Neural progenitor cell (in vitro differentiated cells): ENCODE measurements around the gene PLCB1. TPM values are rescaled to one million over a fixed set of nuclear protein-coding genes. Genes with fewer than 3 reads are reported as not detected.

Experiments
- DNase-seq: peaks from one replicate; pipeline ENCODE4 v3.0.0-alpha.2; 2016; ENCODE audit warnings: low spot score
- H2AFZ ChIP-seq: fragments of 200-600 bp; sonication (generic); replicated peaks from 2 replicates; pipeline ENCODE4 v1.6.1; 2016; ENCODE audit warnings: antibody characterized with exemption
- H3F3A ChIP-seq: fragments of 200-600 bp; sonication (generic); 2 replicates; pipeline ENCODE4 v1.6.1; 2016; ENCODE audit warnings: antibody characterized with exemption, low read depth
- H3K27ac ChIP-seq: fragments of 200-600 bp; sonication (generic); 2 replicates; pipeline ENCODE4 v1.5.1; 2016; ENCODE audit warnings: mild to moderate bottlenecking
- H3K27me3 ChIP-seq: fragments of 200-600 bp; sonication (generic); 2 replicates; pipeline ENCODE4 v1.6.1; 2016; ENCODE audit warnings: mild to moderate bottlenecking, moderate library complexity
- H3K36me3 ChIP-seq: fragments of 200-600 bp; sonication (generic); 2 replicates; pipeline ENCODE4 v1.5.1; 2016
- H3K4me1 ChIP-seq: fragments of 200-600 bp; sonication (generic); 2 replicates; pipeline ENCODE4 v1.6.1; 2016; ENCODE audit warnings: mixed run types
- H3K4me2 ChIP-seq: fragments of 200-600 bp; sonication (generic); 2 replicates; pipeline ENCODE4 v1.6.1; 2016
- H3K4me3 ChIP-seq: fragments of 200-600 bp; sonication (generic); 2 replicates; pipeline ENCODE4 v1.5.1; 2016
- H3K79me2 ChIP-seq: fragments of 200-600 bp; sonication (generic); 2 replicates; pipeline ENCODE4 v1.6.1; 2016; ENCODE audit warnings: low read depth
- H3K9ac ChIP-seq: fragments of 200-600 bp; sonication (generic); 2 replicates; pipeline ENCODE4 v1.6.1; 2016
- H3K9me3 ChIP-seq: fragments of 200-600 bp; sonication (generic); 2 replicates; pipeline ENCODE4 v1.5.1; 2016; ENCODE audit warnings: low read depth
- H4K20me1 ChIP-seq: fragments of 200-600 bp; sonication (generic); 2 replicates; pipeline ENCODE4 v1.6.1; 2016; ENCODE audit warnings: low read depth
- H3K27ac Mint-ChIP-seq: 3 replicates; pipeline ENCODE4 v1.8.0; 2021; ENCODE audit warnings: mixed read lengths
- H3K27me3 Mint-ChIP-seq: 2 replicates; pipeline ENCODE4 v1.8.0; 2022; ENCODE audit warnings: low read depth, mild to moderate bottlenecking, inconsistent platforms, moderate library complexity, mixed read lengths; ENCODE audit not compliant: insufficient read depth
- H3K36me3 Mint-ChIP-seq: 3 replicates; pipeline ENCODE4 v1.8.0; 2021; ENCODE audit warnings: mixed read lengths
- H3K4me1 Mint-ChIP-seq: 3 replicates; pipeline ENCODE4 v1.8.0; 2021; ENCODE audit warnings: mixed read lengths
- H3K4me3 Mint-ChIP-seq: 3 replicates; pipeline ENCODE4 v1.8.0; 2021; ENCODE audit warnings: mild to moderate bottlenecking, moderate library complexity, mixed read lengths
- H3K9me3 Mint-ChIP-seq: 3 replicates; pipeline ENCODE4 v1.8.0; 2020; ENCODE audit warnings: mixed read lengths
- EZH2 ChIP-seq: fragments of 200-600 bp; sonication (generic); IDR thresholded peaks from 2 replicates; pipeline ENCODE4 v1.6.1; 2017; ENCODE audit warnings: antibody characterized with exemption, mild to moderate bottlenecking, moderate library complexity
- EZH2phosphoT487 ChIP-seq: fragments of 200-600 bp; sonication (generic); IDR thresholded peaks from 2 replicates; pipeline ENCODE4 v1.6.1; 2017; ENCODE audit warnings: antibody characterized with exemption
- total RNA-seq: library from RNA; depleted of rRNA; stranded (reverse); fragments of >200 nt; gene quantifications from 2 replicates; pipeline ENCODE4 v1.2.3, GENCODE V29; 2015; ENCODE audit warnings: low replicate concordance
- TF ChIP-seq, protein P1 (sequence below): fragments of 200-600 bp; sonication (generic); IDR thresholded peaks from 2 replicates; pipeline ENCODE4 v1.5.1; 2017; ENCODE audit warnings: antibody characterized with exemption, mild to moderate bottlenecking

Gene PLCB1
- total RNA-seq, 1 donor from 2014 or later = 30.2 TPM

DNA sequence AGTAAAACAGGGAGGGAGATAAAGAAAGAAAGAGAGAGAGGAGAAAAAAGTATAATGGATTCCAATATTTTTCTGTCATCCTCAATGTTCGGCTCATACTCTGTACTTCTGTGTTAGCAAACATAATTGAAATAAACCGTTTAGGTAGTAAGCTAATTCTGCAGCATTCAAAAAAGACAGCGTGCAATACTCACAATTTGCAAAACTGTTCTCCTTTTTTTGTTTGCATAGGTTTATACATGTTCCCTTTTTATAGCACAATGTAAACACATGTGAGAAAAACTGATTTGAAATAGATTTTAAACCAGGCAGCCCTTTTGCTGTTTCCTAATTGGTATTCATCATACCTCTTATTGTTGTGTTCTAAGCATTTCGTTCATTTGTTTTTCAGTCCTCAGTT lies 188.9 kb downstream of the PLCB1 start:
- H3K36me3 Mint-ChIP-seq = no peaks in the 10 kb centered on the region

DNA sequence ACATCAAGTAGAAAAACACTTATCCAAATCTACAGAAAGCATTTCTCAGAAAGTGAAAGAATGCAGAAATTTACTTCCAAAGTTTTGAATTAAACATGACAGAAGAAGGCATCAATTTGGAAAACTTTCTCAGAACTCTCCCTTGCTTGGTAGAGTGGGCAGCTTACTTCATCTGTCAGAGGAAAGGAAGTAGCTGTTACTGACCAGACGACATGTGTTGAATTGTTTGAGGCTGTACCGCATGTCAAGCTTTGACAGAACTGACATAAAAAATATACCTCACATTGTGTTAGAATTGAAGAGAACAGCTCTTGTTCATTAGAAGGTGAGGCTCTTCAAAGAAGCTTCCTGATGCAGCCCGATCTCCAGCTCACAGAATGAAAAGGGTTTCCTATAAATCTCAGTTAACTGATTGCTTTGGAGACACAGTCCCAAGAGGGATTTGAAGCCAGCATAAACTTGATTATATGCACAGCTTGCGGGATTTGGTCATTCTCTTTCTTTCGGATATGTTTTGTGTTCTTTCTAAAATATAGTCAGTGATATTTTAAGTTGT lies 190.7 kb downstream of the PLCB1 start:
- Mint-ChIP-seq H3K36me3 (no peaks in the 10 kb centered on the region), H3K4me3 (no peak overlapping the region), H3K27me3 (no peaks in the 10 kb centered on the region), H3K27ac (no peak overlapping the region), H3K4me1 (peaks cover 8% of the 10 kb centered on the region), H3K9me3 (no peaks in the 10 kb centered on the region)
- TF ChIP-seq EZH2 (no peak), EZH2phosphoT487 (no peak)
- TF ChIP-seq, protein P1, sequence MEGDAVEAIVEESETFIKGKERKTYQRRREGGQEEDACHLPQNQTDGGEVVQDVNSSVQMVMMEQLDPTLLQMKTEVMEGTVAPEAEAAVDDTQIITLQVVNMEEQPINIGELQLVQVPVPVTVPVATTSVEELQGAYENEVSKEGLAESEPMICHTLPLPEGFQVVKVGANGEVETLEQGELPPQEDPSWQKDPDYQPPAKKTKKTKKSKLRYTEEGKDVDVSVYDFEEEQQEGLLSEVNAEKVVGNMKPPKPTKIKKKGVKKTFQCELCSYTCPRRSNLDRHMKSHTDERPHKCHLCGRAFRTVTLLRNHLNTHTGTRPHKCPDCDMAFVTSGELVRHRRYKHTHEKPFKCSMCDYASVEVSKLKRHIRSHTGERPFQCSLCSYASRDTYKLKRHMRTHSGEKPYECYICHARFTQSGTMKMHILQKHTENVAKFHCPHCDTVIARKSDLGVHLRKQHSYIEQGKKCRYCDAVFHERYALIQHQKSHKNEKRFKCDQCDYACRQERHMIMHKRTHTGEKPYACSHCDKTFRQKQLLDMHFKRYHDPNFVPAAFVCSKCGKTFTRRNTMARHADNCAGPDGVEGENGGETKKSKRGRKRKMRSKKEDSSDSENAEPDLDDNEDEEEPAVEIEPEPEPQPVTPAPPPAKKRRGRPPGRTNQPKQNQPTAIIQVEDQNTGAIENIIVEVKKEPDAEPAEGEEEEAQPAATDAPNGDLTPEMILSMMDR = no peak
- no peak overlapping the region for H3K4me3 ChIP-seq
- no peak overlapping the region for H3K4me2 ChIP-seq
- H3F3A ChIP-seq = no peaks in the 10 kb centered on the region
- no peak overlapping the region for H3K9ac ChIP-seq
- H3K79me2 ChIP-seq = no peaks in the 10 kb centered on the region
- H3K9me3 ChIP-seq = no peaks in the 10 kb centered on the region
- DNase-seq = no peak
- H3K4me1 ChIP-seq = no peaks in the 10 kb centered on the region
- H3K36me3 ChIP-seq = no peaks in the 10 kb centered on the region
- H3K27ac ChIP-seq = no peak overlapping the region
- H4K20me1 ChIP-seq = no peaks in the 10 kb centered on the region
- H3K27me3 ChIP-seq = no peaks in the 10 kb centered on the region
- H2AFZ ChIP-seq = no peak overlapping the region

More for the DNA sequence above, 188.9 kb downstream of the PLCB1 start:
- H3K4me3 ChIP-seq = no peak overlapping the region
- no peak overlapping the region for H3K27ac ChIP-seq
- H3K4me1 Mint-ChIP-seq = peaks cover 8% of the 10 kb centered on the region
- DNase-seq = no peak
- H3K9ac ChIP-seq = no peak overlapping the region
- H3K9me3 ChIP-seq = no peaks in the 10 kb centered on the region
- no peak overlapping the region for H3K4me2 ChIP-seq
- no peaks in the 10 kb centered on the region for H3K4me1 ChIP-seq
- no peaks in the 10 kb centered on the region for H4K20me1 ChIP-seq
- H3K79me2 ChIP-seq = no peaks in the 10 kb centered on the region
- TF ChIP-seq EZH2 (no peak), EZH2phosphoT487 (no peak)
- H3K36me3 ChIP-seq = no peaks in the 10 kb centered on the region
- no peaks in the 10 kb centered on the region for H3K27me3 Mint-ChIP-seq
- H2AFZ ChIP-seq = no peak overlapping the region
- H3F3A ChIP-seq = no peaks in the 10 kb centered on the region
- no peak overlapping the region for H3K4me3 Mint-ChIP-seq
- no peaks in the 10 kb centered on the region for H3K9me3 Mint-ChIP-seq
- no peaks in the 10 kb centered on the region for H3K27me3 ChIP-seq
- H3K27ac Mint-ChIP-seq = no peak overlapping the region

DNA sequence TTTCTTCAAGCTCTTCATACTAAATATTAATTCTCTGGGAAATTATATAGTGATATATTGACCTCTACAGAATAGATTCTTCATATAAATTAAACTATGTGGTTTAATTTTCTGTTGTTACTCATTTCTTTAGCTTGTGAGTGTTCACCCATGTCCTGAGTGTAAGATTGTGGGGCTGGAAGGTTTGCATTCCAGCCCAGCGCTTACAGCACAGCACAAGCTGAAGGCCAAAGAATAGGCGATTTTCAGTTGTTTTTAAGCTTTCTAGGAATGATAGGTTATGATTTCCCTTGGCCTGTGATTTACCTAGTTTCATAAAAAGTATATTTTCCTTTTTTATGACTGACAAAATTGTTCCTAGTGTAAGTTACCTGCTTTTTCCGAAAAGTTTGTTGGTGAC lies 194.1 kb downstream of the PLCB1 start:
- H3F3A ChIP-seq = no peaks in the 10 kb centered on the region

DNA sequence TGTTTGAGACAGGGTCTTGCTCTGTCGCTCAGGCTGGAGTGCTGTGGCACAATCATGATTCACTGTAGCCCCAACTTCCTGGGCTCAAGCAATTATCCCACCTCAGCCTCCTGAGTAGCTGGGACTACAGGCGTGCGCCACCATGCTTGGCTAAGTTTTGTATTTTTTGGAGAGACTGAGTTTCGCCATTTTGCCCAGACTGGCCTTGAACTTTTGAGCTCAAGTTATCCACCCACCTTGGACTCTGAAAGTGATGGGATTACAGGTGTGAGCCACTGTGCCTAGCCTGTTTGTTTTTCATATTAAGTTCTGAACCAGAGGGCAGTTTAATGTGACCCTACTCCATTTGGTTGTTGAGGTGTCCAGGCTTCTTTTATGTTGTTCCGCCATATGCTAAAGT lies 194.8 kb downstream of the PLCB1 start:
- no peak overlapping the region for H3K27ac ChIP-seq

More for the DNA sequence above, 194.1 kb downstream of the PLCB1 start:
- H3K4me2 ChIP-seq = no peak overlapping the region
- Mint-ChIP-seq H3K27ac (no peak overlapping the region), H3K4me1 (peaks cover 8% of the 10 kb centered on the region), H3K27me3 (no peaks in the 10 kb centered on the region), H3K9me3 (no peaks in the 10 kb centered on the region), H3K4me3 (no peak overlapping the region), H3K36me3 (no peaks in the 10 kb centered on the region)
- H2AFZ ChIP-seq = no peak overlapping the region
- H3K4me3 ChIP-seq = no peak overlapping the region
- no peaks in the 10 kb centered on the region for H3K27me3 ChIP-seq
- TF ChIP-seq EZH2phosphoT487 (no peak), EZH2 (no peak)
- TF ChIP-seq, protein P1 = no peak
- H3K9me3 ChIP-seq = no peaks in the 10 kb centered on the region
- no peak for DNase-seq
- H3K36me3 ChIP-seq = no peaks in the 10 kb centered on the region
- no peak overlapping the region for H3K9ac ChIP-seq
- no peaks in the 10 kb centered on the region for H4K20me1 ChIP-seq
- H3K79me2 ChIP-seq = no peaks in the 10 kb centered on the region
- H3K4me1 ChIP-seq = no peaks in the 10 kb centered on the region
- no peak overlapping the region for H3K27ac ChIP-seq

More for the DNA sequence above, 194.8 kb downstream of the PLCB1 start:
- Histone ChIP-seq H3K4me3 (no peak overlapping the region), H3K9ac (no peak overlapping the region), H3K79me2 (no peaks in the 10 kb centered on the region), H3K4me2 (no peak overlapping the region), H4K20me1 (no peaks in the 10 kb centered on the region), H3K36me3 (no peaks in the 10 kb centered on the region), H3K27me3 (no peaks in the 10 kb centered on the region), H3F3A (no peaks in the 10 kb centered on the region), H3K4me1 (no peaks in the 10 kb centered on the region), H3K9me3 (no peaks in the 10 kb centered on the region), H2AFZ (no peak overlapping the region)
- DNase-seq = no peak
- Mint-ChIP-seq H3K9me3 (no peaks in the 10 kb centered on the region), H3K36me3 (no peaks in the 10 kb centered on the region), H3K27ac (no peak overlapping the region), H3K4me1 (peaks cover 14% of the 10 kb centered on the region), H3K27me3 (no peaks in the 10 kb centered on the region), H3K4me3 (no peak overlapping the region)
- TF ChIP-seq EZH2 (no peak), EZH2phosphoT487 (no peak)
- TF ChIP-seq, protein P1 = no peak
